ENCODE measurements around the gene CDKN2AIPNL. TPM values are rescaled to one million over a fixed set of nuclear protein-coding genes. Genes with fewer than 3 reads are reported as not detected.
A peak's percentile ranks its signal among the peaks of the same experiment; 100 is the strongest.

Gene CDKN2AIPNL
- total and polyA plus RNA-seq, 2 of the 8 experiments (the other 6 are each of a cell fraction or from before 2014, with no cell fraction given), result 40.0 to 56.3 TPM

GRCh38 chr5:134440201-134440755 lies 28.6 kb upstream of the CDKN2AIPNL start:
- H2AFZ ChIP-seq (ENCODE audit: low read length), result no peak overlapping the region
- CTCF ChIA-PET (ENCODE audit: partially characterized antibody), result interaction anchor here (0.6 to 3.8 kb wide), 2 partner anchors 12 to 89 kb away, joined by 4 to 17 read pairs; no protein-coding TSS in a partner anchor
- H3K4me2 ChIP-seq (ENCODE audit: insufficient read depth in 1 of 2, low read depth in 2 of 2, low read length in 2 of 2), result no peak overlapping the region
- no peak overlapping the region for H3K9ac ChIP-seq (replicated peaks in 1 of 4; ENCODE audit: extremely low read depth in 1 of 4, low read depth in 3 of 4, low read length in 3 of 4)
- H3K36me3 ChIP-seq (ENCODE audit: control insufficient read depth in 2 of 4, insufficient read depth in 4 of 4, low read length in 3 of 4), result 0 out of 8 replicates have a peak, but pooled peaks cover 0 to 3% (median 0%) of the 10 kb centered on the region in 4 experiments
- no peak overlapping the region for H3K18ac ChIP-seq (ENCODE audit: extremely low read depth, low read length)
- H2BK15ac ChIP-seq (ENCODE audit: low read length), result no peak overlapping the region
- TF ChIP-seq, protein P1, sequence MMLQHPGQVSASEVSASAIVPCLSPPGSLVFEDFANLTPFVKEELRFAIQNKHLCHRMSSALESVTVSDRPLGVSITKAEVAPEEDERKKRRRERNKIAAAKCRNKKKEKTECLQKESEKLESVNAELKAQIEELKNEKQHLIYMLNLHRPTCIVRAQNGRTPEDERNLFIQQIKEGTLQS (IDR thresholded peaks at IDR 0.05; ENCODE audit: insufficient read depth, low read depth, low read length), result no peak
- TF ChIP-seq EP300 (IDR thresholded peaks at IDR 0.05; ENCODE audit: borderline replicate concordance in 1 of 2, low read depth in 2 of 2, low read length in 2 of 2), result no peak
- TF ChIP-seq SIN3A (conservative IDR thresholded peaks at IDR 0.05 in 1 of 2, IDR thresholded peaks at IDR 0.05 in 1 of 2; ENCODE audit: low read depth in 1 of 2, low read length in 2 of 2), result no peak
- no peak for TF ChIP-seq TCF12 (IDR thresholded peaks at IDR 0.05; ENCODE audit: low read depth, low read length)
- TF ChIP-seq NANOG (IDR thresholded peaks at IDR 0.05; ENCODE audit: insufficient read depth, low read depth, low read length, poor library complexity, severe bottlenecking), result no peak
- no peak for TF ChIP-seq HDAC6 (IDR thresholded peaks at IDR 0.05; ENCODE audit: low read depth, low read length)
- no peak for TF ChIP-seq GABPA (IDR thresholded peaks at IDR 0.05; ENCODE audit: borderline replicate concordance, insufficient read depth, low read length)
- no peak for TF ChIP-seq FOSL1 (IDR thresholded peaks at IDR 0.05; ENCODE audit: insufficient read depth, low read depth, low read length)
- no peak overlapping the region for H3K14ac ChIP-seq (ENCODE audit: insufficient read length)
- POLR2A ChIA-PET (ENCODE audit: partially characterized antibody), result interaction anchor here (1.9 to 4.7 kb wide), 5 partner anchors 15 to 85 kb away, joined by 4 to 19 read pairs (median 8); partner anchors contain the start of gene JADE2
- H3K27ac ChIP-seq (ENCODE audit: low read depth, low read length), result no peak overlapping the region
- no peak overlapping the region for H4K5ac ChIP-seq (ENCODE audit: insufficient read length, low read depth, low read length)
- peaks cover 0 to 7% (median 4%) of the 10 kb centered on the region in 4 experiments; a peak in 2 of 7 replicates for H3K4me1 ChIP-seq (replicated peaks in 1 of 4; ENCODE audit: control insufficient read depth in 3 of 4, insufficient read depth in 4 of 4, low read length in 3 of 4)
- 68% methylated on average over 3 of the region's 3 CpGs; no CpG with 5 or more reads in 1 of the 2 experiments for WGBS, 2 experiments (ENCODE audit: extremely low coverage in 1 of 2, insufficient coverage in 1 of 2, insufficient read length in 1 of 2, insufficient replicate concordance in 2 of 2, low coverage in 1 of 2, low lambda C conversion rate in 2 of 2, missing lambda C conversion rate in 1 of 2)
- H2BK120ac ChIP-seq (replicated peaks; ENCODE audit: low read depth, low read length), result no peak overlapping the region
- H2BK20ac ChIP-seq (ENCODE audit: low read length), result no peak overlapping the region
- no peak overlapping the region for H4K8ac ChIP-seq (ENCODE audit: extremely low read depth, insufficient read depth, low read length)
- H3K9me3 ChIP-seq (ENCODE audit: insufficient read depth in 2 of 2, low read depth in 1 of 2, low read length in 1 of 2), result no peaks in the 10 kb centered on the region
- H2BK5ac ChIP-seq (ENCODE audit: low read depth, low read length), result no peak overlapping the region
- H3K56ac ChIP-seq (replicated peaks; ENCODE audit: insufficient read length, low read depth, low read length), result no peak overlapping the region
- no peak overlapping the region for H2AK5ac ChIP-seq (ENCODE audit: low read depth, low read length)
- no peak overlapping the region for H3K4me3 ChIP-seq (ENCODE audit: extremely low read depth in 1 of 4, insufficient read depth in 2 of 4, low read depth in 3 of 4, low read length in 4 of 4)
- no peaks in the 10 kb centered on the region for H3K23me2 ChIP-seq (ENCODE audit: low read depth, low read length)
- FAIRE-seq, result no peak
- H3K27me3 ChIP-seq (replicated peaks in 1 of 4; ENCODE audit: control insufficient read depth in 3 of 4, extremely low read depth in 1 of 4, insufficient read depth in 3 of 4, low read length in 3 of 4), result no peaks in the 10 kb centered on the region
- 0 out of 2 replicates have a peak overlapping the region, but pooled peaks have one; percentile 56 for H2BK12ac ChIP-seq (ENCODE audit: low read depth, low read length)
- no peak overlapping the region for H4K91ac ChIP-seq (replicated peaks; ENCODE audit: insufficient read length, low read length)
- no peak for DNase-seq (ENCODE audit: low read depth in 1 of 2, low spot score in 2 of 2)
- H4K20me1 ChIP-seq (replicated peaks in 1 of 2; ENCODE audit: control insufficient read depth in 1 of 2, insufficient read depth in 2 of 2, low read length in 2 of 2), result peaks cover 0 to 3% of the 10 kb centered on the region in 2 experiments
- H3K79me2 ChIP-seq (ENCODE audit: control insufficient read depth in 1 of 2, insufficient read depth in 2 of 2, low read length in 2 of 2), result no peaks in the 10 kb centered on the region
- H3K4ac ChIP-seq (replicated peaks; ENCODE audit: insufficient read length, low read depth, low read length), result peak overlapping the region; percentile 6
- no peak overlapping the region for H3K23ac ChIP-seq (ENCODE audit: insufficient read length)
- no peaks in the 10 kb centered on the region; the same call in 1 of the 2 replicates for H3K79me1 ChIP-seq (ENCODE audit: low read depth, low read length)
